NCI-H2029 (cell line): ENCODE data around the gene LEMD2.

Experiments used
- DNase-seq: peaks from one replicate; lab custom pipeline; 2025; lab: John Stamatoyannopoulos, UW

Gene LEMD2

DNA sequence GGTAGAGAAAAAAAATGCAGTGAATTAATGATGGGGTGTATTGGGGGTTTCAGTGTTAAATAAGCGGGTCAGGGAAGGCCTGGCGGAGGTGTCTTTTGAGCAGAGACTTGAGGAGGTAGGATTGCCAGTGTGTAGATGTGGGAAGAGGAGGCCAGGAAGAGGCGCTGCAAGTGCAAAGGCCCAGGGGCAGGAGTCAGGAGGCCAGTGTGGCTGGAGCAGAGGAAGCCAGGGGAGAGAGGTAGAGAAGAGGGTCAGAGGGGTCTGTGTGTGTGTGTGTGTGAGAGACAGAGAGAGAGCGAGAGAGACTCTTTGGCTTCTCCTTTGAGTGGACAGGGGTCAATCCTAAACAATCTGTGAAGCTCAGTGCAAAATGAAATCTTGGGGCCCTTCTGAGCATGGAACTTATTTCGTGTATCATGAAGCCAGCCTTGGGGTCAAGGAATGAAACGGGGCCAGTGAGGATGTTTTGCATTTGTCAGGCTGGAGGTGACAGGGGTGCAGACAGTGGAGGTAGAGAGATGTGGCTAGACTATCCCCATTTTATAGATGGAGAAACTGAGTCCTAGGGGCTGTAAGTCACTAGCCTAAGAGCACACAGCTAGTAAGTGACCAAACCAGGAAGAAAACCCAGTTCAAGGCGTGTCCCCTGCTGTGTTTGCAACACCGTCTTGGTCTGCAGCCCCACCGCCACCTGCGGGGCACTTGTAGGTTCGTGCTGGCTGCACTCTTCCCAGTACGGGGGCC lies 32.5 kb downstream of the LEMD2 start:
- DNase-seq: no peak

DNA sequence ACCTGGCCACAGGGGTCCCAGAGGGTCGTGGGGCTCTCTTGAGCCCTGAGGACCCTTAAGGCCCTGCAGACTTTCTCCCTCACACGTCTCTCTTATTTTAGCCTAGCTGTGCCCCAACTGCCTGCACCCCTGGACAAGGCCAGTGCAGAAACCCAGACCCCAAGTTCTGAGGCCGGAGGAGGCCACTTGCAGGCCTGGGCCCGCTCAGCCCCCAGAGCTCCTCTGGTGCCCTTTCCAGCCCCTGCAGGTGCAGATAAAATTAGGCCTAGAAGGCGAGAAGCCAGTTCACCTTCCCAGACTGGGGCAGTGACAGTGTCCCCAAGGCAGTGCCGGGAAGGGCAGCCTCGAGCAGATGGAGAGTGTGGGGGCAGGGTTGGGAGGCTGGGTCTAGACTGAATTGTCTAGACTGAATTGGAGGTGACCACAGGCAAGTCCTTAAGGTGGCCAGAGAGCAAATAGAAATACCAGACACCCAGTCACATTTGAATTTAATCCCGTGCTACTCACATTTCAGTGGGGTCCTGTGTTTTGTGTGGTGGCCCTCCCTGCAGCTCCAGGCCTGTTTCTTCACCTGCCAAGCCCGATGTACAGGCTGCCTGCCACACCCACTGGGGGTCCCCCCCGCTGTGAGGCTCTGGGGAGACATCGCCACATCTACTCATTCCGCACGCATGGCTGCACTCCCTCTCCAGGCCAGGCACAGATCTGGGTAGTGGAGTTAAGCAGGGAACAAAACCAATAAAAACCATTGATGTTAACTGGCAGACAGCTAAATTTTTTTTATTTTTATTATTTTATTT lies 33.7 kb downstream of the LEMD2 start:
- DNase-seq: peak; percentile 34

DNA sequence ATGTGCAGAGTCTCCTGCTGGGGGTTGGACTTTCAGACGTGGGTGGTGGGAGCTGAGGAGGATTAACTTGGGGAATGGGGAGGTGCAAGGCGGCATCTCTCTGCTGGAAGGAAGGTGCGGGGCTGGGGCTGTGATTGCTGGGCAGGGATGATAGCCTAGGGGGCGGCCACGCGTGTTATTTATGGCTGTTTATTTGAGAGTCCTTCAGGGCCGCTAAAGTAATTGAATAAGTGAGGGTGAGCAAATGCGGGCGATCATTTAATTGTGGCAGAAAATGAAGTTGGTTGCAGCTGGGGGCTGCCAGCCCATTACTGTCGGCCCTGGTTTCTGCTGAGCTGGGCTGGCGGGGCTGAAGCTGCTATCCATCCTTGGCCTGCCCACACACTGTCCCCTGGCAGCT lies 34.7 kb downstream of the LEMD2 start:
- DNase-seq: no peak

DNA sequence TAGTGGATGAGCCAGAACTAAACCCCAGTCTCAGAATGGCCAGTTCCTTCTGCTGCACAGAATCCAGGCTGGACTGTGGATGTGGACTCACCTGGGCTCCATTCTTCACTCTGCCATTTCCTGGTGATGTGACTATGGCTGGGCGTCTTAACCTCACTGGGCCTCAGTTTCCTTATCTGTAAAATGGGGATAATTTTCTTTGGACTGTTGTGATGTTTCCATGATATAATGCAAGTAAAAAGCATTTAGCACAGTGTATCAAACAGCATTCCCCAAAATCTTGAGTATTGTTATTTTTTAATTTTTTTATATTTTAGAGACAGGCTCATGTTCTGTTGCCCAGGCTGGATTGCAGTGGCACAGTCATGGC lies 36.3 kb downstream of the LEMD2 start:
- DNase-seq: no peak

DNA sequence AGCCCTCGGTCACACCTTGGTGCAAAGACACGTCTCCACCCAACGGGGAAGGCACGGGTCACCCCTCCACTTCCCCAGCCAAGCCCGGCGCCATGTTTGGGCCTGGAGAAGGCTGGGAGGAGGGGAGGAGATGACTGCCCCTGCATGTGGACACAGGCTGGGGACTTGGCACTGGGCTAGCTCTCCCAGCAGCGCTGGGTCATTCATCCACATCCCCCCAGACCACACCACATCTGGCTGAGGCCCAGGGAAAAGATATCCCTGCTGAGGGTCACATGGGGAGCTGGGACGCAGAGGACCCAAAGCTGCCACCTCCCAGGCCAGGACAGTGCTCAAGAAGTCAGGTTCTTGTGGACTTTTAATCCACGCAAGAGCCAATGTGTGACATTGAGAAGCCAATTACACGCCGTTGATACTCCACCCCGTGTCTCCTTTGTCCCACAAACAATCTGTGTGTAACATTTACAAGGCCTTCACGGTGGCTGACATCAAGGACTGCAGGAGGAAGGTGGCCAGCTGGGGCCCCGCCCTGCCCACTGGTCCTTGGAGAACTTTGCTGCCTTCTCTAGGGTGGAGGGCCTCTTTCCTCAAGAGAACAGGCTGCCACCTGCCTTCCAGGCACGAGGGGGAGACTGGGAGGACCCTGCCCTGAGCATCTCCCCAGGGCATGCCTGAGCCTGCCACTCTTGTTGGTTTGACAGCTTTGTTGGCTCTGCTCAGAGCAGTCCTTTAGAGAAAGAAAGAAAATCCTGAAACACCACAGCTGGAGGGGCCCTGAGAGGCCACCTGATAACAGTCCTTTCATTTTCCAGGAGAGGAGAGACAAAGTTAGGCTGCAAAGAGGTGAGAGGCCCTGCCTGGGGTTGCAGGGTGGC lies 36.9 kb downstream of the LEMD2 start:
- no peak for DNase-seq

DNA sequence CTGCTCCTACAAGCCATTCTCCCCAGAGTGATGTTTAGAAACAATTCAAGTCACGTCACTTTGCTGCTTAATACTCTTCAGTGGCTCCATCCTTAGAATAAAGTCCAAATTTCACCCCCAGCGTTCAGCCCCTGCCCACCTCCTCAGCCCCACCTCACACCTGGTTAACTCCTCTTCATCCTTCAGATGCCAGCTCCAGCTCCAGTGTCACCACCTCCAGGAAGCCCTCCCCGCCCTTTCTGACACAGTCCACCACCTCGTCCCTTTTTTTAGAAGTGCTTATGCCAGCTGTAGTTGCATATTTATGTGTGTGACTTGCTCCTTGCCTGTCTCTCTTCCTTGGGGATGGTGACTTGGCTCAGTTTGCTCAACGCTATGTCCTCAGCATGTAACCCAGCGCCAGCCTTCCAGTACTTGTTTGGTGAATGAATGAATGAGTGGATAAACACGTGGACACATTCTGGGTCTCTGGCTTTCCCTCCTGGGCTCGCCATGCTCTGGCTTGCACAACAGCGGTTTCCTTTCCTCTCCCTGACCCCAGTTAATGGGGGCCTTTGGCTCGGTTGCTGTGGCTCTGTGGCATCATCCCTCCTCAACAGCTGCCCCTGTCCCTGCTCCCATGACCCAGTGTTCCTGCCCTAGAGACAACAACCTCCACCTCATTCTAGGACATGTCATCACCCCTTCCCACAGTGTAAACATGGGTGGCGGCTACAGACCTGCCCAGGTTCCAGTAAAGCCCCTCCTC lies 38.5 kb downstream of the LEMD2 start:
- DNase-seq: no peak

DNA sequence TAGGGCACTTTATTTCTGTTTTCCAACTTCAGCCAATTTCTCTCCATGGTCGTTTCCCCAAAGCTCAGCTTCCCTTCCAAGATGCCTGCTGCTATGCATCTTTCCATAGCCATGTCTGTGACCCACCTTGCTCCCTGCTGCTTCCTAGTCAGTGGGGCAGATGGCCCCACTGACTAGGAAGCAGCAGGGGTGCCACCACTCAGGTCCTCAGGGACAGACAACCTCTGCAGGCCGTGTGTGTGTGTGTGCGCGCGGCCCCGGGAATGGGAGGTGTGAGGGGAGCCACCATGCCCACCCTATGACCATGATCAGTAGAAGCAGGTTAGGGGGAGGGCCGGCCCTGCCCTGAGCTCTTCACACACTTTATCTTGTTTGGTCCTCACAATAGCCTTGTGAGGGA lies 39.5 kb downstream of the LEMD2 start:
- DNase-seq: no peak

DNA sequence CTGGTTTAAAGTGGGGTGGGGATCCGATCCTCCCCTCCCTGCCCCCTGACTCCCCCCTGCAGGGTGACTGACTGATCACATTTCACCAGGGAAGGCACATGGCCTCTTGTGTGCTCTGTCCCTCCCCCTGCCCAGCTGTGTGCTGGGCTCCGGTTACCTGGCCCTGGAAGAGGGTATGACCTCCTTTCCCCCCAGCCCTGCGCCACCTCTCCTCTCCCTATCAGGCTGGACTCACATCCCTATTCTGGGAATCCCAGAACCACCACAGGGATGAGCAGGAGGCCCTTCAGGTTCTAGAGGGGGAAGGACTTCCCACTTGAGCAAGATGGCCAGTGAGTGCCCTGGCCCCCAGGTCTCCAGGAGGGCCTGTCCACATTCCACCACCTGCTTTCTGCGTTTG lies 40.1 kb downstream of the LEMD2 start:
- DNase-seq: no peak

DNA sequence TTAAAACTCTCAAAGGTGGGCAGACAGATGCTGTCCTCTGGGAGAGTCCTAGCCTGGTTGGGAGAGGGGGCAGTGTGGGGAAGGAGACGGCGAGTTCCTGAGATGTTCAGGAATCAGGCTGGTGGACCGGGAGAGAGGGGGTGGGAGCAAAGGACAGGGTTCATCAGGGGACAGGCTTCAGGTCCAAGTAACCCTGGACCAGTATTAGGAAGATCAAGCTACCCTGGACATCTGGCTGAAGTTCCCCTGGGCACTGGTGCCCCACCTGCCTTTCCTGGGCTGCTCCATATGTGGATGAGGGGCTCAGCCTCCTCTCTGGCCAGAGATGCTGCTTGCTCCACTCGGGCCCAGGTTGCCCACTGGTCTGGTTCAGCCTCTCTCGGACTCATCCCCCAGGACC lies 41.1 kb downstream of the LEMD2 start:
- no peak for DNase-seq

DNA sequence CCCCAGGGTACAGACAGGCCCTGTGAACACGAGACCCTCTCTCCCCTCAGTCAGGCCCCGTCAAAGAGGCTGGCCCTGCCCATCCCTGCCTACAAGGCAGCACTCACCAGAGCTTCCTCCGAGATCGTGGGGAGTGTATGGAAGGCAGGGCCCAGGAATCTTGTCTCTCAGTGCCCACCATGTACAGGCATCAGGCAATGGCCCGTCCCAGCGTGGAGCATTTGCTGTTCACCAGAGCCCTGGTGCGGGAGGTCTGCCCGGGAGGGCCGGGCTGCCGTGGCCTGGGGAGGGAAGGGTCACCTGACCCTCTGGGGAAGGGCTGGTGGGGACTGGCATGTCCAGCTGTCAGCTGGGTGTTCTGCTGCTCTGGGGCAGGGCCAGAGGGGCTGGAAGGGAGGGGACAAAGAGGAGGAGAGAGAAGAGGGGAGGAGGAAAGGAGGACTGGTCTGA lies 42.3 kb downstream of the LEMD2 start, which contains the start of gene IP6K3:
Gene IP6K3 (minus strand): TSS at position 255 of the 450 bp plus-strand sequence. CDS start 11,429 bp downstream, outside the sequence.
- no peak for DNase-seq

DNA sequence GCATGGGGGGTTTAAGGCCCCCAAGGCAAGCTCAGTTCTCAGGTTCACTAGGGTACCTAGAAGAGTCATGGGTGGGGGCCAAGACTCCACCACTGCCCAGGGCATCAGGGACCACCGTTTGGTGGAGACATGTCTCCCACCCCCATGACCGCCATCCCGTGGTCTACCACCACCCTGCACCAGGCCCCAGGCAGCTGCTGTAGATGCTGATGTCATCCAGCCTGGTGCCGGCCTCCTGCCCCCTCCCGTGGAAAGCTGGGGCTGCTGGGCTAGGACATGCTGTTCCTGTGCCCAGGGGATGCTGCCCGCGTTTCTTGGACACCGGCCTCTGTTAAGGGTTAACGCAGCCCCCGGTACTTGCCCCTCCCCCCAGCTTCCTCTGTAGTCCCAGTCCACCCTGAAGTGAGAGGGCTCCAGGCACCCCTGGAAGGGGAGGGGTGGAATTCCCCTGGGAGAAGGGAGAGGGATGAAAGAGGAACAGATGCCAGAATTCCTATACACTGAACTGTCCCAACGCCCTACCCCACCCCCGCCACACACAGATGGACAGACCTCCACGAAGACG lies 42.8 kb downstream of the LEMD2 start:
- DNase-seq: no peak

DNA sequence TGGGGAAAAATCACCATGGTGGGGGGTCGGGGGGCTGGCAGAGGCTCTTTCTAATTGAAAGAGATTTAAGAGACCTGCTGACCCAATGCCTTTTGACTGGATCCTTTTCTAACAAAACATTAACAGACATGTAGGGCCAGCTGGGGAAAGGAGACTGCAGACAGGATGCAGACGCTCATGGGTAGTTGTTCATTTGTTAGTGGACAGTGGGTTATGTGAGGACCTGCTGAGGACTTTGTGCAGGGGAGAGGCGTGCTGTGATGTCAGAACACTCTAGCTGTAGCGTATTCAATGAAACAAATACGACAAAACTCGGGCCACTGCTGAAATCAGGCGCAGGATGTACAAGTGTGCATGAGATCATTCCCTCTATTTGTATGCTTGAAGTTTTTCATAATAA lies 43.4 kb downstream of the LEMD2 start:
- no peak for DNase-seq

DNA sequence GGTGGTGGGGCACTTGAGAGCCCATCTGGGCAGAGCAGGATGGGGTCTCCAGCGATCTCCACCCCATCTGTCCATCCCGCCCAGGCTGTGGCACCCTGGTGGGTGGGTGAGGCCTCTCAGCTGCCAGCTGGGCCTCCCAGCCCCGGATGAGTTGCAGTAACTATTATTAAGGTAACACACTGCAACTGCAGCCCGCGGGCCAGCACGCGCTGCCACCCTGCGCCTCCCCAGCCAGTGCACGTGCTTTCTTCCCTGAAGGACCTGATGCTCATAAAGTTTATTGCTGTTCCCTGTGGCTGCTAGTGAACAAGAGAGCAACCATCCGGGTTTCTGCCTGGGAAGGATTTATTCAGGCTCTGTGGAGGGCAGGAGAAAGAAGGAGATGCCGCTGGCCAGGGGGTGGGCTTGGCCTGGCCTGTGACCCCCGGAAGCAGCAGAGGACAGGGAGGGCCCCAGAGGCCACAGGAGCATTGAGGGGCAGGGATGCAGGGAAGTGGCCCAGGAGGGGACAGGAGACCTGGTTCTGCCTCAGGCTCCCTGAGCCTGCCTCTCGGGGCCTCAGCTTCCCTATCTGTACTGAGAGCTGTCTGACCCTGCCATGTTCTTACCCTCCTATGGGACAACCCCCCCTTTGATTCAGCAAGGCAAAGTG lies 43.9 kb downstream of the LEMD2 start:
- DNase-seq: no peak

DNA sequence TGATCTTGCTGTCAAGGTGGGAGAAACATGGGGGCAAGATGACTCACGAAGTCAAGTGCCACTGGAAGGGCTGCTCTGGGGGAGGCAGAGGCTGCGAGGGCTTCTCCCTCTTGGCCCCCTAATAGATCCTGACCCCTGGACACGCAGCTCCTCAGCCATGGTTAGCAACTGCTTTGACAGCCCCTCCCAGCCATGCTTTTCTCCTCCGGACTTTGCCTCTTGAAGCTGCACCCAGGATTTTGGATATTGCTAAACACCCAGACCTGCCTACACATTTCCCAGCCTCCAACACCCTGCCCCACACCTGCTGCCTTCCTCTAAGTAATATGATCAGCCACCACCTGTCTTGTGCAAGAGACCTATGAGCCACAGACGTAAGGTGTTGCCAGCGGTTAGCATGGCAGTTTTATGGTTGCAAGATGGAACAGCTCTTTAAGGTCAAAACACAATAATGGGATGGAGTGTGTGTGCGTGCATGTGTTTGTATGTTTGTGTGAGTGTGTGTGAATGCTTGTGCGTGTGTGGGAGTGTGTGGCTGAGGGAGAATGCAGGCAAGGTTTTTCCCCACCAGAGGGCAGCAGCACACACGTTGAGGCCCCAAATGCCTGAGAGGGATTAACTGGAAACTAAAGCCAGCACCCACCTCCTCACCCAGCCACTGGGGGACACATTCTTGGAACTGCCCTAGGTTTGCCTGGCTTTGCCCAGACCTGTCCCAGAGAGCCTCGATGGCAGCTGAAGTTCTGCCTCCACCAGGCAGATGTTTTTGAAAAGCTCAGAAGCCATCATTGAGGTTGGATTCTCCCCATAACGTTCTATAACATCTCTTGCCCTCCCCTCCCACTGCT lies 44.7 kb downstream of the LEMD2 start:
- DNase-seq: peak; percentile 97

DNA sequence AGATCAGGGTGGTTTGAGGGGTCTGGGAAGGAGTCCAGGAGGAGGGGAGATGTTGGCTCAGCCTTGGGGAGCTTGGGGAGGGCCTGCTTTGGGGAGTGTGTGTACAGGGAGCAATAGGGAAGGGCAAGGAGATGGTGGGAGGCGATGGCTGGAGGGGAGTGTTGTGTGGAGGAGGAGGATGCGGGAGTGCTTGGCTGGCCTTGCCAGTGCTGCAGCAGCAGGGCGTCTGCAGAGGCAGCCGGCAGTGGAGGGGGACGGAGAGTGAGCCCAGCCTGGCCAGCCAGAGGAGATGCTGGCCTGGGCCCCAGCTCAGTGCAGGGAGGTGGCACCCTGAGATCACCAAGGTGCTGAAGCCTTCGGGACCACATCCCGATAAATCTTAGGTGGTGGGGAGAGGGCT lies 46.1 kb downstream of the LEMD2 start:
- no peak for DNase-seq

DNA sequence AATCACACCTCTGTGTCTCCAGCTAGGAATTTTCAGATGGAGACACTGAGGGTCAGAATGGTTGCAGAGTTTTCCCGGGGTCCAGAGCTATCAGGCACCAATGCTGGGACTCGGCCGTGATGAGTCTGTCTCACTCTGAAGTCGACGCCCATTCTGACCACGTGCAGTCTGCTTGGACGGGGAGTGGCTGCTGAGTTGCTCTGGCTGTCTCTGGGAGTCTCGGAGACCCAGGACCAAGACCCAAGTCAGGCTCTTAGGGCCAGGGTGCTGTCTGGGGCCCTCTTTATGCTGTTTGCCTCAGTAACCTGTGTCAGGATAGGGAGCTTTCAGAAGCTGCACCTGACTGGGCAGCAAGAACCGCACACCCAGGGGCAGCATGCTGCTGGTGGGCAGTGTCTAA lies 46.8 kb downstream of the LEMD2 start:
- DNase-seq: no peak

DNA sequence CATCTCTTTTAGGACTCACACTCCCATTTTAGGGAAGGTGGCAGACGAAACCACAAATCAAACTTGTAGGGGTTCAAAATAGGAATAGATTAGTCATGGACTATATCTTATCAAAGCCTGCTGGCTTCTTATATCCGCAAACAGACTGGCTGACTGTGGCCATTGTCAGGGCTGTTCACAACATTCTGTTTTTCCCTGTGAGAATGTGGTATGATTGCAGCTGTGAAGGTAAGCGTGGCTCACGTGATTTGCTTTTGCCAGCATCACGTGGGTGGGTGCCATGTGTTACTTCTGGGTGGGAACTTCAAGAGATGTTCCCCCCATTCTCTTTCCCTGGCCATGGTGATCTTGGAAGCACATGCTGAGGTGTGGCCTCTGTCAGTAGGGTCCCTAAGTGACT lies 48.1 kb downstream of the LEMD2 start:
- no peak for DNase-seq

DNA sequence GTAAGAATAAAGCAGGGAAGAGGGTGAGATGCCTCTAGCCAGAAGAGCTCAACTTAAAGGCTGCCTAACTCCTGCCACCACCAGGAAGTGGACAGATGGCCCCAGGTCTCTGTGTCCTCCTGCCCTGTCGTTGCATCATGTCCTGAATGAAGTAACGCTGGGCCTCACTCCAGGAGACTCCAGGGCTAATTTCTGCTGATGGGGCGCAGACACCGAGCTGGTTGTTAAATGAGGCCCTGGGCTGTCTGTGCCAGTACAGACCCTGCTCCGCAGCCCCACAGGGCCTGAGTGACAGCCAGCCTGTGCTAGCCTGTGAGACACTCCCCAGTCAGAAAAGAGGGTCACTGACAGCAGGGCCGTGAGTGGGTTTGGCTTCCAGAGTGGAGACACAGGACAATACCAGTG lies 48.7 kb downstream of the LEMD2 start:
- DNase-seq: no peak

DNA sequence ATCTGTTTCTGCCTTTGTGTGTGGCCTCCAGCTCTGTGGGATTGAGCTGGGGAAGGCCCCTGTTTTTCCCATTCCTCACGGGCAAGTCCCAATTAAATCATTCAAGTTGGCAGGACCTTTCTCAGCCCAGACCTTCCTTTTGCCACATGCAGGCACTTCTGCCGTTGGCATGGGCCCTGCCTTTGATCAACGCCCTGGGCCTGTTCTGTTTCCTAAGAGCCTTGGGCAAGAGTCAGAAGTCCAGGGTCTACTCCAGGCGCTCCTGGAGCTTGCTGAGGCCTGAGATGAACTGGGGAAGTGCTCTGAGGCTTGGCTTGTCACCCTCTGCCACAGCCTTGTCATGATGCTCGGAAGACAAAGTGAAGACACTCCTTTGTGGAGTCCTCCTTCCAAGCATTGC lies 49.4 kb downstream of the LEMD2 start:
- no peak for DNase-seq

DNA sequence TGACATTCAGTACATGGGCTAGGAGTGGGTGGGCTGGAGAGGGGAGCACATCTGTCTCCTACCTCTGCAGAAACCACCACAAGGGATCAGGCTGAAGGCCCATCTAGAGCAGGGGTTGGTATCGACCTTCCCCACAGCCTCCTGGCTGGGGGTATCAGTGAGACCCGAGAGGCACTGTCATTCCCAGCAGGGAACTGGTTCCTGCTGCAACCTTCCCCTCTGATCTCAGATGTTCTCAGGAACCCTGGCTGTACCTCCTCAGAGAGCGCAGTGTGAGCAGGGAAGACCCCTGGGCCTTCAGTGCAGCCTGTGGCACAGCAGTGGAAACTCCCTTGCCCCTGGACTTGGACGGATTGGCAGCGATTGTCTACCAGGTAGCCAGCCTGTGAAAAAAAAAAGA lies 50.1 kb downstream of the LEMD2 start:
- no peak for DNase-seq
